ENCODE results near the gene TRIM66.

GRCh38 chr11:8682303-8683114 is at the start of gene TRIM66, which contains the start of gene RPL27A:
- TF ChIP-seq CTCF (IDR thresholded peaks at IDR 0.05), result peak in 3 of 6 experiments; percentile 41 to 45 (median 45)
- peak; percentile 96 to 98 for TF ChIP-seq POLR2A (IDR thresholded peaks at IDR 0.05)

All from Peyer's patch (tissue), 4 donors.